Measurements from ENCODE around the gene NTN1. TPM values are rescaled to one million over a fixed set of nuclear protein-coding genes. Genes with fewer than 3 reads are reported as not detected.
A peak's percentile ranks its signal among the peaks of the same experiment; 100 is the strongest.

NTN1 gene
- total RNA-seq, 4 donors from 2014 or later, result 9.8 to 33.6 (median 17.6) TPM

DNA sequence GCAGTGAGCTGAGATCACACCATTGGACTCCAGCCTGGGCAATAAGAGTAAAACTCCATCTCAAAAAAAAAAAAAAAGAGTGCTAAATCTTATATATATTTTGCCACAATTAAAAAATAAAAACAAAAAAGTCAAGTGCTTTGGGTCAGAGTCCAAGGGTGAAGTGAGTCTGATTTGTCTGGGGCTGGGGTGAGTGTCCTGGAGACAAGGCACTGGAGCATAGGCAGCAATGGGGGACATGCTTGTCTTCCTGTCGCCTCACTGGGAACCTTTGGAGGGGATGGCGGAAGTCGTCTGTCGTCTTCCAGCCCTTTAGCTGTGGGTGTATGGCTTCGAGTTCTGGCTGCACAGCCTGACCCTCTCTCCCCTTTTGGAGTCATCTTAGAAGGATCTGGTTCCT lies 167.1 kb downstream of the NTN1 start:
- TF ChIP-seq, protein P1, sequence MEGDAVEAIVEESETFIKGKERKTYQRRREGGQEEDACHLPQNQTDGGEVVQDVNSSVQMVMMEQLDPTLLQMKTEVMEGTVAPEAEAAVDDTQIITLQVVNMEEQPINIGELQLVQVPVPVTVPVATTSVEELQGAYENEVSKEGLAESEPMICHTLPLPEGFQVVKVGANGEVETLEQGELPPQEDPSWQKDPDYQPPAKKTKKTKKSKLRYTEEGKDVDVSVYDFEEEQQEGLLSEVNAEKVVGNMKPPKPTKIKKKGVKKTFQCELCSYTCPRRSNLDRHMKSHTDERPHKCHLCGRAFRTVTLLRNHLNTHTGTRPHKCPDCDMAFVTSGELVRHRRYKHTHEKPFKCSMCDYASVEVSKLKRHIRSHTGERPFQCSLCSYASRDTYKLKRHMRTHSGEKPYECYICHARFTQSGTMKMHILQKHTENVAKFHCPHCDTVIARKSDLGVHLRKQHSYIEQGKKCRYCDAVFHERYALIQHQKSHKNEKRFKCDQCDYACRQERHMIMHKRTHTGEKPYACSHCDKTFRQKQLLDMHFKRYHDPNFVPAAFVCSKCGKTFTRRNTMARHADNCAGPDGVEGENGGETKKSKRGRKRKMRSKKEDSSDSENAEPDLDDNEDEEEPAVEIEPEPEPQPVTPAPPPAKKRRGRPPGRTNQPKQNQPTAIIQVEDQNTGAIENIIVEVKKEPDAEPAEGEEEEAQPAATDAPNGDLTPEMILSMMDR (IDR thresholded peaks at IDR 0.05), result no peak
- TF ChIP-seq POLR2A (IDR thresholded peaks at IDR 0.05), result no peak
- H3K27me3 ChIP-seq, result no peaks in the 10 kb centered on the region
- no peak overlapping the region for H3K27ac ChIP-seq
- H3K9me3 ChIP-seq, result no peaks in the 10 kb centered on the region
- H3K36me3 ChIP-seq, result no peaks in the 10 kb centered on the region
- H3K4me1 ChIP-seq, result peaks cover 11 to 64% (median 35%) of the 10 kb centered on the region in 3 donors
- intact Hi-C loops (cut with DNase I), result no loop called here
- 86 to 90% methylated on average over 5 of the region's 5 CpGs for WGBS, 2 donors
- DNase-seq, result no peak
- no peak overlapping the region for H3K4me3 ChIP-seq

DNA sequence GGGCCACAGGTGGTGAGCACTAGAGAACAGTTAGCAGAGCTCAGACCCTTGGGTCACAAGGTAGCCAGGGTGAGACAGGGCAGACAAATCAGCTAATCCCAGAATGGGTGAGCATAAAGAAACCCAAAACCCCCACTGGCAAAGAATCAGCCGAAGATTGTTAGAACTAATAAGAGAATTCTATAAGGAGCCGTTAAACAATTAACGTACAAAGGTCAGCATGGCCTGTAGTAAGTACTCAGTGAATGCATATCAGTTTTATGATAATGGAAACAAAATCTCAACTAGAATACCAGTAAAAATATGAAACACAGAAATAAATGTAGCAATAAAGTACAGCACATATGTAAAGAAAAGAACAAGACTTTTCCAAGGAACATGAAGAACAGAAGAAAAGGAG lies 168.6 kb downstream of the NTN1 start:
- no peak for DNase-seq
- WGBS, 2 donors, result 88 to 89% methylated on average over 3 of the region's 3 CpGs
- H3K4me1 ChIP-seq, result peaks cover 8 to 49% (median 22%) of the 10 kb centered on the region in 3 donors
- no peaks in the 10 kb centered on the region for H3K27me3 ChIP-seq
- no peak overlapping the region for H3K27ac ChIP-seq
- no peaks in the 10 kb centered on the region for H3K36me3 ChIP-seq
- TF ChIP-seq, protein P1 (IDR thresholded peaks at IDR 0.05), result no peak
- no peak for TF ChIP-seq POLR2A (IDR thresholded peaks at IDR 0.05)
- intact Hi-C loops (cut with DNase I), result no loop called here
- H3K9me3 ChIP-seq, result no peaks in the 10 kb centered on the region
- H3K4me3 ChIP-seq, result no peak overlapping the region

DNA sequence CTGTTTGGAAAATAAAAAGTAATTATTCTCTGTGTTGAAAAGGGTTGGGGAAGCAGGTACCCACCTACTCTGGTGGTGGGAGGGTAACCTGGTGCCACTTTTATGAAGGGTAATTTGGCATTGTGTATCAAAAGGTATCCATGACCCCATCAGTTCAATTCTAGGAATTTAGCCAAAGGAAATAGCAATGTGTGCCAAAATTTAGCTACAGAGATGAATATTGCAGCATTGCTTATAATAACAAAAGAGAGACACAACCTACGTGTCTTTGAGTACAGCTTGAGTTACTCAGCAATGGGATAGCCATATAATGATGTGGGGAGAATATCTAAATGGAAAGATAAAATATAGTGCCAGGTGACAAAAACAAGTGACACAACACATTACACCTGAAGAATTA lies 170.7 kb downstream of the NTN1 start:
- no peaks in the 10 kb centered on the region for H3K27me3 ChIP-seq
- WGBS, 2 donors, result 10 to 12% methylated on average over 1 of the region's 1 CpG
- no peaks in the 10 kb centered on the region for H3K9me3 ChIP-seq
- no peak for DNase-seq
- peaks cover 7 to 47% (median 11%) of the 10 kb centered on the region in 3 donors for H3K4me1 ChIP-seq
- H3K4me3 ChIP-seq, result no peak overlapping the region
- no peaks in the 10 kb centered on the region for H3K36me3 ChIP-seq
- TF ChIP-seq POLR2A (IDR thresholded peaks at IDR 0.05), result no peak
- TF ChIP-seq, protein P1 (IDR thresholded peaks at IDR 0.05), result no peak
- intact Hi-C loops (cut with DNase I), result no loop called here
- H3K27ac ChIP-seq, result peak overlapping the region in 1 of 4 donors; percentile 1

DNA sequence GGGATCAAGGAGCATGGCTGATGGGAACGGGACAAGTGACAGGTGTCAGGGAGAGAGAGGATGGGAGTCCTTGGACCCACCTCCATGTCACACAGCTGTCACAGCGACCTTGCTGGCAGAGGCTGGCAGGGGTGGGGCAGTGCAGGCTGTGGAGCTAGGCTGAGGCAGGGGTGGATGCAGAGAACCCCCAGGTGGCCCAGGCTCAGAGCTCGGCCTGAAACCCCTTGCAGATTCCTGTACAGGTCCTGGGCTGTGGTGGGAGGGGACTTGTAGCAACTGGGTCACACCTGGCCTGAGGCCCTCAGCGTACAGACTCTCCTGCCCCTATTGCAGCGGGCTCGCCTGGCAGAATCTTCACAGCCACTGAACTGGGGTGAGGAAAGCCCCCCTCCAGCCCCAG lies 174.1 kb downstream of the NTN1 start:
- intact Hi-C loops (cut with DNase I), result no loop called here
- H3K9me3 ChIP-seq, result peaks cover 0 to 5% (median 3%) of the 10 kb centered on the region in 3 donors
- 70 to 94% methylated on average over 2 to 3 of the region's 6 CpGs for WGBS, 2 donors
- H3K4me1 ChIP-seq, result peaks cover 7 to 47% (median 8%) of the 10 kb centered on the region in 3 donors
- peak overlapping the region in 2 of 4 donors; percentile 65 to 85 for H3K27ac ChIP-seq
- H3K4me3 ChIP-seq, result no peak overlapping the region
- no peaks in the 10 kb centered on the region for H3K27me3 ChIP-seq
- peaks cover 0 to 13% (median 4%) of the 10 kb centered on the region in 3 donors for H3K36me3 ChIP-seq
- no peak for TF ChIP-seq POLR2A (IDR thresholded peaks at IDR 0.05)
- TF ChIP-seq, protein P1 (IDR thresholded peaks at IDR 0.05), result no peak
- DNase-seq, result no peak

DNA sequence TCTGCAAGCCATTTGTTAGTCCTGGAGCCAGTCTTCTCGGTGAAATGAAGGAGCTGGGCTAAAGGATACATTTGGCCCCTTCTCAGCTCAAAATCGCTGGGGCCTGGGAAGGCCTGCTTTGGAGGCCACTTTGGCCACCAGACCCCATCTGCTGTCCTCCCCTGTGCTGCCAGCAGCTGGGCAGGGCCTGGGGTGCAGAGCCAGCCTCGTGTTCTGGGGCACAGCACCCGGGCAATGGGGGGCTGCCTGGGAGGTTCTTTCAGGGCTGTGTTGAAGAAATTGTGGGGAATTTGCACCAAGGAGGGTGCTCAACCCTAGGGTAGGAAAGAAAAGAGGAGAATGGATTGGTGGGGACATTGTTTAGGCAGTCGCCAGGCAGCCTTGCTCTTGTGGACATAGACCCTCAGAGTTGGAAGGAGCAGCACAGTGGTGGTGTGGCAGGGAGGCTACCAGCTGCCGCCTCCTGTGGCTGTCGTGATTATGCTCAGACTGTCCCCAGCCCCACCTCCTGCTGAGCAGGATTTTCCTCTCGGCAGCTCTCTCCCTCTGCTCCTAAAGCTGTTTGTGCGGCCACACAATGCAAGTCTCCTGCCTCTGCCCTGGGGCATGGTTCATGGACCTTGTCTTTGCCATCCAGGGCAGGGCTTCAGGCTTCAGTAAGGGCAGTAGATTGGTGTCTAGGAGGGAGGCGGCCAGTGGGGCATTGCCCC lies 174.8 kb downstream of the NTN1 start:
- DNase-seq, result no peak
- intact Hi-C loops (cut with DNase I), result no loop called here
- peaks cover 0 to 5% (median 3%) of the 10 kb centered on the region in 3 donors for H3K9me3 ChIP-seq
- peak overlapping the region; percentile 59 to 85 (median 70) for H3K27ac ChIP-seq
- peaks cover 0 to 13% (median 4%) of the 10 kb centered on the region in 3 donors for H3K36me3 ChIP-seq
- H3K4me1 ChIP-seq, result peaks cover 7 to 42% (median 8%) of the 10 kb centered on the region in 3 donors
- no peak overlapping the region for H3K4me3 ChIP-seq
- no peaks in the 10 kb centered on the region for H3K27me3 ChIP-seq
- TF ChIP-seq POLR2A (IDR thresholded peaks at IDR 0.05), result no peak
- TF ChIP-seq, protein P1 (IDR thresholded peaks at IDR 0.05), result peak in 2 of 6 experiments; percentile 9 to 20
- WGBS, 2 donors, result 32 to 44% methylated on average over 6 to 7 of the region's 10 CpGs
